ENCODE results near the gene TCHHL1. TPM values are rescaled to one million over a fixed set of nuclear protein-coding genes. Genes with fewer than 3 reads are reported as not detected.
"Not testable (repeated sequence)": the region's sequence is repeated elsewhere in the genome, so short reads cannot be mapped to it uniquely, and the experiment has no call there.

TCHHL1 gene
- total RNA-seq, 1 experiment from 2014 or later = not detected

GRCh38 chr1:152108882-152109222 lies 20.0 kb upstream of the TCHHL1 start:
- no peak overlapping the region for H3K27ac ChIP-seq
- no peaks in the 10 kb centered on the region for H3K36me3 ChIP-seq
- H3K4me1 ChIP-seq = no peaks in the 10 kb centered on the region
- no peaks in the 10 kb centered on the region for H3K27me3 ChIP-seq
- no peak overlapping the region for H3K4me3 ChIP-seq
- H3K9me3 ChIP-seq (replicated peaks) = no peaks in the 10 kb centered on the region
- DNase-seq = no peak

GRCh38 chr1:152107984-152108881 lies 19.4 kb upstream of the TCHHL1 start:
- Histone ChIP-seq H3K4me1 (no peaks in the 10 kb centered on the region), H3K27me3 (no peaks in the 10 kb centered on the region), H3K4me3 (no peak overlapping the region), H3K27ac (no peak overlapping the region), H3K36me3 (no peaks in the 10 kb centered on the region), H3K9me3 (replicated peaks) (no peaks in the 10 kb centered on the region)
- DNase-seq = peak in 1 of 2 experiments; percentile 1

- Histone ChIP-seq H3K9me3 (replicated peaks) (no peaks in the 10 kb centered on the region), H3K27ac (no peak overlapping the region), H3K4me3 (no peak overlapping the region), H3K27me3 (no peaks in the 10 kb centered on the region), H3K4me1 (no peaks in the 10 kb centered on the region), H3K36me3 (no peaks in the 10 kb centered on the region)
- no peak for DNase-seq
These were observed 18.4 kb upstream of the TCHHL1 start for GRCh38 chr1:152107031-152107983.

- Histone ChIP-seq H3K9me3 (replicated peaks) (no peaks in the 10 kb centered on the region), H3K4me3 (no peak overlapping the region), H3K4me1 (no peaks in the 10 kb centered on the region), H3K27me3 (no peaks in the 10 kb centered on the region), H3K36me3 (no peaks in the 10 kb centered on the region), H3K27ac (no peak overlapping the region)
- no peak for DNase-seq
These were observed 16.0 kb upstream of the TCHHL1 start for GRCh38 chr1:152104854-152105253.

GRCh38 chr1:152096931-152097330 lies 8.1 kb upstream of the TCHHL1 start:
- no peak overlapping the region for H3K27ac ChIP-seq
- no peaks in the 10 kb centered on the region for H3K27me3 ChIP-seq
- H3K36me3 ChIP-seq = no peaks in the 10 kb centered on the region
- no peaks in the 10 kb centered on the region for H3K4me1 ChIP-seq
- DNase-seq = no peak
- 0 out of 2 replicates have a peak, but pooled peaks cover 2% of the 10 kb centered on the region for H3K9me3 ChIP-seq (replicated peaks)
- H3K4me3 ChIP-seq = no peak overlapping the region

GRCh38 chr1:152086760-152087159 lies 2.1 kb downstream of the TCHHL1 start:
- no peak for DNase-seq
- H3K27ac ChIP-seq = no peak overlapping the region
- H3K9me3 ChIP-seq (replicated peaks) = no peaks in the 10 kb centered on the region
- H3K4me3 ChIP-seq = no peak overlapping the region
- no peaks in the 10 kb centered on the region for H3K4me1 ChIP-seq
- no peaks in the 10 kb centered on the region for H3K36me3 ChIP-seq
- no peaks in the 10 kb centered on the region; the same call in 1 of the 2 replicates for H3K27me3 ChIP-seq

GRCh38 chr1:152084853-152085252 lies 4.0 kb downstream of the TCHHL1 start:
- no peaks in the 10 kb centered on the region for H3K36me3 ChIP-seq
- DNase-seq = no peak
- no peak overlapping the region for H3K27ac ChIP-seq
- H3K4me1 ChIP-seq = no peaks in the 10 kb centered on the region
- H3K4me3 ChIP-seq = no peak overlapping the region
- H3K9me3 ChIP-seq (replicated peaks) = no peaks in the 10 kb centered on the region
- no peaks in the 10 kb centered on the region; the same call in 1 of the 2 replicates for H3K27me3 ChIP-seq

GRCh38 chr1:152081026-152081425 lies 7.8 kb downstream of the TCHHL1 start:
- H3K27me3 ChIP-seq = not testable (repeated sequence)

GRCh38 chr1:152080494-152080893 lies 8.4 kb downstream of the TCHHL1 start:
- not testable (repeated sequence) for DNase-seq; H3K27me3 ChIP-seq; H3K36me3 ChIP-seq; H3K9me3 ChIP-seq (replicated peaks); H3K27ac ChIP-seq; H3K4me1 ChIP-seq; H3K4me3 ChIP-seq

More at GRCh38 chr1:152081026-152081425, 7.8 kb downstream of the TCHHL1 start:
- H3K9me3 ChIP-seq (replicated peaks); H3K4me1 ChIP-seq; H3K27ac ChIP-seq; H3K4me3 ChIP-seq; DNase-seq; H3K36me3 ChIP-seq: not testable (repeated sequence)

- peaks cover 7% of the 10 kb centered on the region; the same call in 1 of the 2 replicates for H3K27me3 ChIP-seq
- H3K36me3 ChIP-seq = no peaks in the 10 kb centered on the region
- DNase-seq = no peak
- H3K27ac ChIP-seq = no peak overlapping the region
- H3K4me3 ChIP-seq = no peak overlapping the region
- no peaks in the 10 kb centered on the region for H3K4me1 ChIP-seq
- H3K9me3 ChIP-seq (replicated peaks) = no peaks in the 10 kb centered on the region
These were observed 9.9 kb downstream of the TCHHL1 start for GRCh38 chr1:152078831-152079441.

GRCh38 chr1:152072311-152072710 lies 16.6 kb downstream of the TCHHL1 start:
- Histone ChIP-seq H3K9me3 (replicated peaks) (no peaks in the 10 kb centered on the region), H3K4me3 (no peak overlapping the region), H3K36me3 (no peaks in the 10 kb centered on the region), H3K4me1 (no peaks in the 10 kb centered on the region), H3K27me3 (0 out of 2 replicates have a peak, but pooled peaks cover 9% of the 10 kb centered on the region), H3K27ac (no peak overlapping the region)
- no peak for DNase-seq

- Histone ChIP-seq H3K4me1 (no peaks in the 10 kb centered on the region), H3K9me3 (replicated peaks) (no peaks in the 10 kb centered on the region), H3K27me3 (0 out of 2 replicates have a peak, but pooled peaks cover 9% of the 10 kb centered on the region), H3K36me3 (no peaks in the 10 kb centered on the region), H3K27ac (no peak overlapping the region), H3K4me3 (no peak overlapping the region)
- DNase-seq = no peak
These were observed 17.7 kb downstream of the TCHHL1 start for GRCh38 chr1:152071123-152071522.

GRCh38 chr1:152067929-152068328 lies 20.9 kb downstream of the TCHHL1 start:
- no peaks in the 10 kb centered on the region for H3K4me1 ChIP-seq
- H3K9me3 ChIP-seq (replicated peaks) = no peaks in the 10 kb centered on the region
- H3K4me3 ChIP-seq = no peak overlapping the region
- DNase-seq = no peak
- no peak overlapping the region for H3K27ac ChIP-seq
- no peaks in the 10 kb centered on the region for H3K36me3 ChIP-seq
- H3K27me3 ChIP-seq = no peaks in the 10 kb centered on the region

GRCh38 chr1:152067150-152067549 lies 21.7 kb downstream of the TCHHL1 start:
- H3K27me3 ChIP-seq = no peaks in the 10 kb centered on the region
- no peak for DNase-seq
- H3K27ac ChIP-seq = no peak overlapping the region
- no peaks in the 10 kb centered on the region for H3K4me1 ChIP-seq
- no peaks in the 10 kb centered on the region for H3K36me3 ChIP-seq
- no peak overlapping the region for H3K4me3 ChIP-seq
- no peaks in the 10 kb centered on the region for H3K9me3 ChIP-seq (replicated peaks)

All from SJCRH30 (cell line).